GM18909 (cell line): Measurements from ENCODE around the gene POR.

Experiments
- ATAC-seq: cut with Tn5 transposase; IDR thresholded peaks from one replicate; pipeline ENCODE4 v1.9.1; 2021; ENCODE audit warnings: mild to moderate bottlenecking; ENCODE audit not compliant: unreplicated experiment, poor library complexity

The POR gene

DNA sequence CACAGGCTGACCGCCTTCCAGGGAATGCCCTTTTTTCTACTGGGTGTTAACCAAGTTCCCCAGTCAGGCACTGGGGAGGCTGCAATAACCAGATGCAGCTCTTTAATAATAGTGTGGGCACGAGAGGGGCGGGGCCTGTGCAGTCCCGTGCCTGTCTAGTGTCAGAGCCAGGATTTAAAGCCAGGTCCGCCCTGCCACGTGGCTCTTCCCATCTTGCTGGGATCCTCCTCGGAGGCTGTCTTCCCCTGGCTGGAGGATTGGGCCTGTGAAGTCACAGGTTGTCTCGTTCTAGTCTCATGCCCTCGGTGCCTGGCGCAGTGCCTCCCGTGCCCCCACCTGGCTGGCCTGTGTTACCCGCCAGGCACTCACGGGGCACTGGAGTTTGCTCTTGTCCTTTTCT is 54.2 kb downstream of the POR start:
- ATAC-seq, result no peak

DNA sequence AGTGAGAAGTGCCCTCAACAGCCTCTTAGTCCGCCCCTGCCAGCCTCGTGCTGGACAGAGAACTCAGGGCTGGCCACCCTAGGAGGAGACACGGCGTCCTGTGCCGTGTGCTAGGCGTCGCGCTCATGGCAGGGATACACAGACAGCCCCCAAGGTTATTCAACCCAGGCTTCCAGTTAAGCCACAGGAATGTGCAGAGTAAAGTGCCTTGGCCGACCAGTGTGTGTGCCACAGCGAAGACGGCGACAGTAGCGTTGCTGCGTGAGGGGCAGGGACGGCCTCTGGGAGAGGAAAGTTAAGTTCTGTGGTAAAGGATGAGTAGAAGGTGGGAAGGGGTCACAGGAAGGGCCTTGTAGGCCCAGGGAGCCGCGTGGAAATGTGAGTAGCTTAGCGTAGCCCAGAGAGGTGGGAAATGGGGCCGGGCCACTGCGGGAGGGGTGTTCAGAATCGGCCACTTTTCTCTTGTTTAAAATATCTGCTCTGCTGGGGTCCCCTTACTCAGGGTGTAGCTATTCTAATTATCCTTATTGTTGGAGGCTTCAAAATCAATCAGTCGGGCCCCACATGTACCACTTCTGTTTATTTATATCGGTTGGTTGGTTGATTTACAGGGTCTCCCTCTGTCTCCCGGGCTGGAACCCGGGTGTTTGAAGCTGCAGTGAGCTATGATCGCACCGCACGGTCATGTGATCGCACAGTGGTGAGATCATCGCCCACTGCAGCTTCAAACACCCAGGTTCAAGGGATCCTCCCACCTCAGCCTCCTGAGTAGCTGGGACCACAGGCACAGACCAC is 54.9 kb downstream of the POR start:
- no peak for ATAC-seq

DNA sequence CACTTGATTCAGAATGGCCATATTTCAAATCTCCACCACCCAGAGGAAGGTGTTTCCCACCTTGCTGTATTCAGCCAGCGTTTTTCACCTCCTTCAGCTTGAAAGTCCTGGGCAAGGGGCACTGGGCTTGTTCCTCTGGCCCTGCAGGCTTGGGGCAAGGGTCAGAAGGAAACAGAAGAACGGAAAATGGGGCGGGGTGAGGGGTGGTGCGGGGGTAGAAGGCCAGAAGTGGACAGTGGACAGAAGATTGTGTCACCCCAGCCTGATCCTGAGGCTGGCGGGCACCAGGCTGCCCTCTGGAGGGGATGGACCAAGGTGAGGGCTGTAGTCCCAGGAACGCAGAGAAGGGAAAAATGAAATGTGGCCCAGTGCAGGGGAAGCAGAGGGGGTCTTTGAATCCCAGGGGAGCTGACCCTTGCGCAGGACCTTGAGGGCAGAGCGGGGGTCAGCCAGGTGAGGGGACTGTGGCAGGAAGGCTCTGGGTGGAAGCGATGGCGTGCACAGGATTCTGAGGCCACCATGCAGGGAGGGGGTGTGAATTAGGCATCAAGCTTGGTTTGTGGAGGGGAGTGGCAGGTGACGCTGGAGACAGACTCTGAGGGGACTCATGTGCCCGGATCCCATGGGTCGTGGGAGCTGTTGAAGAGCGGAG is 56.5 kb downstream of the POR start:
- no peak for ATAC-seq

DNA sequence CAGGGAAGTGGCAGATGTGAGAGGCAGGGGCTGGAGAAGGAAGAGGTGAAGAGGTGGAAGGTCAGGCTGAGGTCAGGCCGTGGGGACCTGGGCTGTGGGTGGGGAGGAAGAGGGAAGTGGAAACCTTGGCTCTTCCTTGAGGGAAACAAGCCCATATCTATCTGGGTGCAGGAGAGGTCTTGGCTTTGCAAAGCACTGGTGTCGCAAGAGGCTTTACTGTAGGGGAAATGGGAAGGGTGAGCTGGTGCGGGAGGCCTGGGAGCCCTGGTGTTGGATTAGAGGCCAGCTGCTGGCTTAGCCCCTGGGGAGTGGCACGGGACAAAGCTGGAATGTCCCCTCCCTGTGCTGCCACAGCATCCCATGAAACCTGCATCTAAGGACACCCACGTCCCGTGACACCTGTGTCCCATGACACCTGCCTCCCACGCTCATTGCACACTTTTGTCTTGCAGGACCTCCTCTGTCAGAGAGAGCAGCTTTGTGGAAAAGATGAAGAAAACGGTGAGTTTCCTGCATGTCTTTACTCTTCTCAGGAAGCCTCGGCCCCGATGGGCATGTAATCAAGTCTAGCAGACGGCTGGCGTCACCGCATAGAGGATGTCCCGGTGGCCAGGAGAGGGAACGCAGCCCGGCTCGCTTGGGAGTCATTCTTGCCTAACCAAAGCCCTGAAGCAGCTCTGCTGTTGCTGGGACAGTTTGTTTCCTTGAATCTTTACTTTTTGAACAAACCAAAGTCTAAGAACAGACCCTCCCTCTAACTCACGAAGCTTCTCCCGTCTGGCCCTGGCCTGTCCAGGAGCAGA is 57.2 kb downstream of the POR start:
- no peak for ATAC-seq

DNA sequence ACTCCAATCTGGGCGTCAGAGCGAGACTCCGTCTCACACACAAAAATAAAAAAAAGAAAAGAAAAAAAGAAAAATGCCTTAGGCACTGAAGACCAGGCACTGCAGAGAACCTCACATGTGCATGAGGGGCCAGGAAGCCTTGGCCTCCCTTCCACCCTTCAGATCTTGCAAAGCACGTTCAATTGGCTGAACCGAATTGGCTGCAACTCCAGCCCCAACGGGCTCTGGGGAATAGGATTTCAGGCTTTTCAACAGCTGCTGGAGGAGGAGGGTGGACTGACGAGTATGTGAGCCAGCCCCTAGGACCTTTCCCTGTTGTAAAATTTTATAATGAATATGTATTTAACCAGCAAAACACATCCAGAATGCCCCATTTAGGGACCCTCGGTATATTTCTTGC is 62.8 kb downstream of the POR start:
- ATAC-seq, result no peak

DNA sequence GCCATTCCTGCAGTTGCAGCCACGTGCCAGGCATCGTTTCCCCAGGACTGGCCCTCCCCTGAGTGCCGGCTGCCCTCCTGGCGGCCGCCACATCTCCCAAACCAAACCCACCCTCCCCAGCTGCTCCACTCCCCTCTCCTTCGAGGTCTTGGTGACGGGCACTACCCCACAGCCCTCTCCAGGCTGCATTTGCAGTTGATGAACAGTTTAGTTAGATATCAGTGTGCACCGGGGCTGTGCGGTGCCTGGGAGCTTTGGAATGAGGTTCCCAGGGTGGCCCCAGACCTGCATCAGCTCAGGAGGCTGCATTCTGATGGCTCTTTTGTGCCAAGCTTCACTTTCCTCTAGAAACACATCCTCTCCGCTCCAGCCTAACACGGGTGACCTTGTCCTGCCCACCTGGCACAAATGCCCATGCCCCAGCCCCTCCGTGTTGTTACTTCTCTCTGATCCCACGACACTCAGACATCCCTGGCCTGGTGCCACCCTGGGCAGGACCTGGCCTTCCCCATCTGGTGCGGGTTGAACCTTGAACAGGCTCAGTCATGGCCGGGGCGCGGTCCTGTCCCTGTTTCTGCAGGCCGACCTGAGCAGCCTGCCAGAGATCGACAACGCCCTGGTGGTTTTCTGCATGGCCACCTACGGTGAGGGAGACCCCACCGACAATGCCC is 64.9 kb downstream of the POR start:
- ATAC-seq, result no peak

DNA sequence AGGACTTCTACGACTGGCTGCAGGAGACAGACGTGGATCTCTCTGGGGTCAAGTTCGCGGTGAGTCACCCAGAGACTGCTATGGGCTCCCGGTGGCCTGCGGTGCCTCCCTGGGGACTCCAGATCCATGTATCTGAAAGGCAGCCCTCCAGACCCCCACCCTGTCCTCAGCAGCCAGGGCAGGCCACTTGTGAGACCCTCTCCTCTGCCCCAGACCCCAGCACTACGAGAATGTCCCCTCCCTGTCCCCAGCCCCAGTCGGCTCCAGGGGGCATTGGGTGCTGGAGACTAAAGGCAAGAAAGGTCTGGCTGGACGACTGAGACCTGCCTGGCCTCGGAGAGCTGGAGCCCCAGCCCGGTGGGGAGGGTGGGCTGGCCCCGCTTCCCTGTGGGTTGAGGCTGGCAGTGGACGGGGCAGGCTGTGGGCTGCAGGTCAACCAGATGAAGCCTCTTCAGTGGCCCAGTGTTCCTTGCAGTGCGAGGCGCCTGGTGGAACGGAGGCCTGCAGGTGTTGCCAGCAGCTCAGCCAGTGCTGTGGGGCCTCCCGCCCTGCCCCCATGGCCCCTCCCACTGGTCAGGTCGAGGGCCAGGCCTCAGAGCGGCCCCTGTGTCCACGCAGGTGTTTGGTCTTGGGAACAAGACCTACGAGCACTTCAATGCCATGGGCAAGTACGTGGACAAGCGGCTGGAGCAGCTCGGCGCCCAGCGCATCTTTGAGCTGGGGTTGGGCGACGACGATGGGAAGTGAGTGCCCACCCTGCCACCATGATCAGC is 65.7 kb downstream of the POR start:
- ATAC-seq, result no peak

DNA sequence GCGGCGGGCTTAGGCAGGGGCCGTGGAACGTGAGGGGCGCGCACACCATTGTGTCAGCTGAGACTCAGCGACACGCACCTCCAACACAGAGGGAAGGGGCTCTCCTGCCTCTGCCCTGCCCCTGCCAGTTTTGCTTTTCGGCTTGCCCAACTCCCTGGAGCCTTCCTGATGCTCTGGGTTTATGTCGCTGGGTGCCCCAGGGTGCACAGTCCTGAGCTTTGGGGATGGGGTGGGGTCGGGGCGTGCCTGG is 66.2 kb downstream of the POR start:
- ATAC-seq, result no peak

DNA sequence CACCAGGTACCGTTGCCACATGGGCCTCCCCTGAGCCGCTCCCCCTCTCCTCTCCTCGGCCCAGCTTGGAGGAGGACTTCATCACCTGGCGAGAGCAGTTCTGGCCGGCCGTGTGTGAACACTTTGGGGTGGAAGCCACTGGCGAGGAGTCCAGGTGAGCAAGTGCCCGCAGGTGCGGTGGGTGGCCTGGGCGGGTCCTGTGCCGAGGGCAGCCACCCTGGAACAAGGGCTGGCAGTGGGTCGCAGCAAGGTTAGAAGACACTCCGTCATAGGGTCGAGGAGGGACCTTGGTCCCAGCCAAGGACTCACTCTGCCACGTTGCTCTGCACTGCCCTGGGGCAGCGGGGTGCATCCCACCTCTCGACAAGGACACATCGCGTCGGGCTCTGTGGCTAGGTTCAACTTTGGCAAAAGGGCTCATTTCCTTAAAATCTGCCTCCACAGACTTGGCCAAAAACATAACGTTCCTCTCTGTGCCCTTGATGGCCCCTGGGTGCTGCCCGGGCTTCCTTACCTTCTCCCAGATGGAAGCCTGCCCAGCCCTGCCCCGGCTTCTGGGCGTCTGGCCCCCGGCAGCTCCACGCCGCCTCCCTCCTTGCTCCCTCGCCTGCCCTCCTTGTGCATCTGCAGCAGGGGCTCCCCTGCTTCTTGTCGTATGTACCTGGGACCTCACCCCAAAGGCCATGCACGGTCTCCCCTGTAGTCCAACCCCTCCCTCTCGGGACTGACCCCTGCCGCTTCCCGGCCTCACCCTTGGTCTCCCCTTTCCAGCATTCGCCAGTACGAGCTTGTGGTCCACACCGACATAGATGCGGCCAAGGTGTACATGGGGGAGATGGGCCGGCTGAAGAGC is 66.7 kb downstream of the POR start:
- ATAC-seq, result no peak

DNA sequence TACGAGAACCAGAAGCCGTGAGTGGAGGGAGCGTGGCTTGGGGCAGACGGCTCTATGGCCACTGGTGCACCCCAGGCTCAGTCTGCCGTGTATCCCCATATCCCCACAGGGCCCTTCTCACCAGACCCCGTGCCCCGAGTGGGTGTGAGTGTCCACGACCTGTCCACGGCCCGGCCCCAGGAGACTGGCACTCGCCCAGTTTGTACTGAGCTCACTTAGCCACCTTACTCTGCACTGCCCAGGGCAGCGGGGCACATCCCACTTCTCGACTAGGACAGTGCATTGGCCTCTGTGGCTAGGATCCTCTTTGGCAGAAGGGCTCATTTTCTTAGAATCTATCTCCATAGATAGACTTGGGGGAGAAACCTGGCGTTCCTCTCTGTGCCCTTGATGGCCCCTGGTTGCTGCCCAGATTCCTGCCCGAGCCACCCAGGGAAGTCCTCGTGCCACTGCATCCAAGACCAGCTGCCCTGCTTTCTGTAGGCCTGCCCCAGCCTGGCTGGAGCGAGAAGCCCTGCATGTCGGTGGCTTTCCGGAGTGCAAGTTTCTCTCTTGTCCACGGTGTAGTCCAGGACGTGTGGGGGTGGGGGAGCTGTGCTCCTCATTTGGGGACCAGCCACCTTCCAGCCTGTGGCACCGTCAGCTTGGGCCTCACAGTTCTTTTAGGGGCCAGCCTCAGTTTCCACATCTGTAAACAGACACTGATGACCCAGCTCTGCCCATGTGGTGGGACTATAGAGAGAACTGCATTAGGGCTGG is 67.5 kb downstream of the POR start:
- no peak for ATAC-seq

DNA sequence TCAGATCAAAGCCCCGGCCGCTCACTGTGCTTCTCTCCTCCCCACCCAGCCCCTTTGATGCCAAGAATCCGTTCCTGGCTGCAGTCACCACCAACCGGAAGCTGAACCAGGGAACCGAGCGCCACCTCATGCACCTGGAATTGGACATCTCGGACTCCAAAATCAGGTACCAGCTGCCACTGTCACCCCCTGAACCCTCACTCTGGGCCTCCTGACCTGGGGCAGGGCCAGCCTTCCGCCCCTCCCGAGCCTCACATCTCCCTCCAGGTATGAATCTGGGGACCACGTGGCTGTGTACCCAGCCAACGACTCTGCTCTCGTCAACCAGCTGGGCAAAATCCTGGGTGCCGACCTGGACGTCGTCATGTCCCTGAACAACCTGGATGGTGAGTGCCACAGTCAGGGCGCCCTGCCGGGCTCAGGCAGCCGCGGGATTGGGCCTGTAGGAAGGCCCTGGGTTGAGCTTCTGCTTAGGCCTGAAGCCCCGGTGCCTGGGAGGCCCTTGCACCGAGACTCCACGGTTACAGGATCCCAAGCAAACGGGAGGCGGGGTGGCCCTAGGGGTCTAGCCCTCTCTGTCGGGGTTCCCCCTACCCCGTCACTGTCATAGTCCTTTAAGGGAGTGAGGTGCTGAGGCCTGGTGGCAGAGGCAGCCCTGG is 68.6 kb downstream of the POR start:
- ATAC-seq, result no peak

DNA sequence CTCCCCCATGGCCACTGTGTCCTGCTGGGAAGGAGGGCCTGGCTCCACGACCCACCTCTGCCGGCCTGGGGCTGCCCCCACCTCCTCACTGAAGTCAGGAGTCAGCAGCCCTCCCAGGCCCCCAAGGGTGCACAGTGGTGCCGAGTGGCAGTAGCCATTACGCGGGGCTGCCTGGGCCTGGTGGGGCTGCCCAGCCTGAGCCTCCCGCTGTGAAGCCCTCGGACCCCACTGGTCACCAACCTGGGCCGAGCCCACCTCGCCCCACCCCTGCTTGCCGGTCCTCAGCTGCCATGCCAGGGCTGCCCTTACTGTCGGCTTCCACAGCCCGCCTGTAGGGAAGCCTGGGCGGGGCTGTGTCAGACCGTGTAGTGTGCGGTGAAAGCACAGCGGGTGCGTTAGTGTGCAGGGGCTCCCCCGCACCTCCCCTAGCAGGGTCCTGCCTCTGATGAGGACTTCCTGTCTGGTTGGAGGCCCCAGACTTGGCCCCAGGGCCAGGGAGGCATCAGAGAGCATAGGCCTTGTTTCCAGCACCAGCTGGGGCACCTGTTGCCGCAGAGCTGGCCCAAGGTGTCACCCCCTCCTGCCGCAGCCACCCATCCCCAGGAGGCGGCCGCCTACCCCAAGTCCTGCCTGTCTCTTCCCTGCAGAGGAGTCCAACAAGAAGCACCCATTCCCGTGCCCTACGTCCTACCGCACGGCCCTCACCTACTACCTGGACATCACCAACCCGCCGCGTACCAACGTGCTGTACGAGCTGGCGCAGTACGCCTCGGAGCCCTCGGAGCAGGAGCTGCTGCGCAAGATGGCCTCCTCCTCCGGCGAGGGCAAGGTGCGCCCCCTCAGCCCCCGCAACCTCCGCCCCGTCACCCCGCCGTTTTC is 69.4 kb downstream of the POR start:
- no peak for ATAC-seq

DNA sequence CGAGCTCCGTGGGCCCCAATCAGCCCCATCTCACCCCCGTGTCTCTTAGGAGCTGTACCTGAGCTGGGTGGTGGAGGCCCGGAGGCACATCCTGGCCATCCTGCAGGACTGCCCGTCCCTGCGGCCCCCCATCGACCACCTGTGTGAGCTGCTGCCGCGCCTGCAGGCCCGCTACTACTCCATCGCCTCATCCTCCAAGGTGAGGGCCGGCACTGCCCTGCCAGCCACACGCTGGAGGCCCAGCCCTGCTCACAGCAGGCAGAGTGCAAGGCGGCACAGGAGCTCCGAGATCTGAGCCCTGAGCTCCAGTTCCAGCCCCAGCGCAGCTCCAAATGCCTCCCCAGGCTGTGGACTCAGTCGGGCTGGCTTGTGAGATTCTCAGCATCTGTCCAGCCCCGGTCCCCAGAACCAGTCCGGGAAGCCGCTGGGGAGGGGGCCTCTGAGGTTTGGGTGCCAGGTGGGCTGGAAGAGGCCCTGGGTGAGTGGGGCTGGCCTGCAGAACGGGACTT is 70.1 kb downstream of the POR start:
- no peak for ATAC-seq

DNA sequence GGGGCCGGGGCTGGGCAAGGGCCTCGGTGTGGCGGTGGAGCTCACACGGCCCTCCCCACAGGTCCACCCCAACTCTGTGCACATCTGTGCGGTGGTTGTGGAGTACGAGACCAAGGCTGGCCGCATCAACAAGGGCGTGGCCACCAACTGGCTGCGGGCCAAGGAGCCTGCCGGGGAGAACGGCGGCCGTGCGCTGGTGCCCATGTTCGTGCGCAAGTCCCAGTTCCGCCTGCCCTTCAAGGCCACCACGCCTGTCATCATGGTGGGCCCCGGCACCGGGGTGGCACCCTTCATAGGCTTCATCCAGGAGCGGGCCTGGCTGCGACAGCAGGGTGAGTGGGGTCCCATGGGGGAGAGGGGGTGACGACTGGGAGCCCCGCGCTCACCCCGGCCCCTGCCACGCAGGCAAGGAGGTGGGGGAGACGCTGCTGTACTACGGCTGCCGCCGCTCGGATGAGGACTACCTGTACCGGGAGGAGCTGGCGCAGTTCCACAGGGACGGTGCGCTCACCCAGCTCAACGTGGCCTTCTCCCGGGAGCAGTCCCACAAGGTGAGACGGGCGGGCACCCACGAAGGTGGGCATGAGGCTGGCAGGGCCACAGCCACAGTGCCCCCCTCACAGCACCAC is 70.7 kb downstream of the POR start:
- no peak for ATAC-seq

DNA sequence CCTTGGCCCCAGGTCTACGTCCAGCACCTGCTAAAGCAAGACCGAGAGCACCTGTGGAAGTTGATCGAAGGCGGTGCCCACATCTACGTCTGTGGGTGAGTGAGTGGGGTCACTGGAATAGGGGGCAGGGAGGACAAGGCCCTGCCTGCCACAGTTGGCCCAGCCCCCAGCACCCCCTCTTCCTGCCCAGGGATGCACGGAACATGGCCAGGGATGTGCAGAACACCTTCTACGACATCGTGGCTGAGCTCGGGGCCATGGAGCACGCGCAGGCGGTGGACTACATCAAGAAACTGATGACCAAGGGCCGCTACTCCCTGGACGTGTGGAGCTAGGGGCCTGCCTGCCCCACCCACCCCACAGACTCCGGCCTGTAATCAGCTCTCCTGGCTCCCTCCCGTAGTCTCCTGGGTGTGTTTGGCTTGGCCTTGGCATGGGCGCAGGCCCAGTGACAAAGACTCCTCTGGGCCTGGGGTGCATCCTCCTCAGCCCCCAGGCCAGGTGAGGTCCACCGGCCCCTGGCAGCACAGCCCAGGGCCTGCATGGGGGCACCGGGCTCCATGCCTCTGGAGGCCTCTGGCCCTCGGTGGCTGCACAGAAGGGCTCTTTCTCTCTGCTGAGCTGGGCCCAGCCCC is 71.3 kb downstream of the POR start:
- no peak for ATAC-seq
